ENCODE data around the gene WIPF3.

GRCh38 chr7:29833929-29834328 is 27.6 kb downstream of the WIPF3 start:
- TF ChIP-seq RARB (CRISPR knock-in tag; IDR thresholded peaks at IDR 0.05) (no peak), ZC3H10 (CRISPR knock-in tag; IDR thresholded peaks at IDR 0.05) (no peak), ZFP3 (CRISPR knock-in tag; IDR thresholded peaks at IDR 0.05) (no peak), CREB5 (CRISPR knock-in tag; IDR thresholded peaks at IDR 0.05; ENCODE audit: low read depth) (no peak), ARNTL (CRISPR knock-in tag; IDR thresholded peaks at IDR 0.05; ENCODE audit: borderline replicate concordance, low read depth) (no peak), ISL1 (CRISPR knock-in tag; IDR thresholded peaks at IDR 0.05) (no peak), ZNF8 (CRISPR knock-in tag; IDR thresholded peaks at IDR 0.05) (no peak), ZNF565 (CRISPR knock-in tag; conservative IDR thresholded peaks at IDR 0.05; ENCODE audit: low read depth) (no peak), ZFP30 (CRISPR knock-in tag; IDR thresholded peaks at IDR 0.05) (no peak), POU6F1 (CRISPR knock-in tag; IDR thresholded peaks at IDR 0.05; ENCODE audit: borderline replicate concordance, low read depth) (no peak), ZNF70 (CRISPR knock-in tag; IDR thresholded peaks at IDR 0.05) (no peak), OSR1 (CRISPR knock-in tag; IDR thresholded peaks at IDR 0.05) (no peak), PATZ1 (CRISPR knock-in tag; IDR thresholded peaks at IDR 0.05; ENCODE audit: borderline replicate concordance) (no peak), BACH2 (CRISPR knock-in tag; IDR thresholded peaks at IDR 0.05; ENCODE audit: borderline replicate concordance) (no peak)

Data from SK-N-SH treated with all-trans-retinoic acid at 6 μM for 48 hours (cell line).